Calu3 (cell line): ENCODE results near the gene GOLGA7B. TPM values are rescaled to one million over a fixed set of nuclear protein-coding genes. Genes with fewer than 3 reads are reported as not detected.

ENCODE experiments used
- BruUV-seq: library from RNA; stranded (reverse); fragments of 400-500 nt; replicated peaks from 2 replicates; lab custom pipeline; 2021; lab: Mats Ljungman, UMichigan
- CTCF ChIA-PET: fragments of 300-600 bp; sonication (Branson Sonifier 250); formaldehyde crosslinking; loops from one replicate; lab custom pipeline; 2022; ENCODE audit warnings: antibody characterized with exemption; lab: Charles Lee
- DNase-seq: peaks from one replicate; pipeline ENCODE4 v3.0.0; 2022
- H3K27ac Mint-ChIP-seq: one replicate; pipeline ENCODE4 v1.8.0; 2022; ENCODE audit warnings: mixed read lengths; ENCODE audit not compliant: unreplicated experiment
- H3K27me3 Mint-ChIP-seq: one replicate; pipeline ENCODE4 v1.8.0; 2022; ENCODE audit warnings: mixed read lengths; ENCODE audit not compliant: unreplicated experiment
- H3K36me3 Mint-ChIP-seq: one replicate; pipeline ENCODE4 v1.8.0; 2022; ENCODE audit warnings: mild to moderate bottlenecking, moderate library complexity, mixed read lengths; ENCODE audit not compliant: insufficient read depth, unreplicated experiment
- H3K4me1 Mint-ChIP-seq: one replicate; pipeline ENCODE4 v1.8.0; 2022; ENCODE audit warnings: mild to moderate bottlenecking, low read depth, mixed read lengths; ENCODE audit not compliant: unreplicated experiment
- H3K4me3 Mint-ChIP-seq: one replicate; pipeline ENCODE4 v1.8.0; 2022; ENCODE audit warnings: mild to moderate bottlenecking, low read depth, moderate library complexity, mixed read lengths; ENCODE audit not compliant: unreplicated experiment
- H3K9me3 Mint-ChIP-seq: one replicate; pipeline ENCODE4 v1.8.0; 2022; ENCODE audit warnings: low read depth, mixed read lengths; ENCODE audit not compliant: unreplicated experiment
- CTCF ChIP-seq: fragments of 200-600 bp; IDR thresholded peaks from one replicate; pipeline ENCODE4 v1.8.0; 2022; ENCODE audit warnings: antibody characterized with exemption; ENCODE audit not compliant: unreplicated experiment
- intact Hi-C: fragments of 100-400 bp; cut with micrococcal nuclease; formaldehyde crosslinking; loops from one replicate; pipeline ENCODE4 v1.10.0; 2022; ENCODE audit not compliant: unreplicated experiment
- total RNA-seq: library from RNA; stranded (reverse); gene quantifications from 2 replicates; pipeline ENCODE4 v1.2.3, GENCODE V29; 2022

GOLGA7B gene
- total RNA-seq, 1 experiment from 2014 or later = 1.0 TPM

- BruUV-seq = no TSS peak
- peaks cover 53% of the 10 kb centered on the region for H3K27me3 Mint-ChIP-seq
- DNase-seq = no peak
- H3K9me3 Mint-ChIP-seq = no peaks in the 10 kb centered on the region
- peaks cover 24% of the 10 kb centered on the region for H3K4me1 Mint-ChIP-seq
- peaks cover 4% of the 10 kb centered on the region for H3K36me3 Mint-ChIP-seq
- intact Hi-C loops = no loop called here
- CTCF ChIA-PET = interaction anchor here (0.7 to 2.0 kb wide), 5 partner anchors 21 to 129 kb away, joined by 3 to 8 read pairs (median 4); no protein-coding TSS in a partner anchor
- TF ChIP-seq CTCF = no peak
- peak overlapping the region; percentile 25 for H3K27ac Mint-ChIP-seq
- no peak overlapping the region for H3K4me3 Mint-ChIP-seq
Observed at GRCh38 chr10:97919012-97919411, 69.4 kb downstream of the GOLGA7B start.

- Mint-ChIP-seq H3K9me3 (no peaks in the 10 kb centered on the region), H3K27ac (no peak overlapping the region), H3K4me1 (peaks cover 24% of the 10 kb centered on the region), H3K4me3 (no peak overlapping the region), H3K27me3 (peaks cover 64% of the 10 kb centered on the region), H3K36me3 (no peaks in the 10 kb centered on the region)
- no peak for DNase-seq
- no TSS peak for BruUV-seq
- intact Hi-C loops = no loop called here
- CTCF ChIA-PET = no interaction called here
- no peak for TF ChIP-seq CTCF
Observed at GRCh38 chr10:97920865-97921264, 71.2 kb downstream of the GOLGA7B start.

Other genes starting within 250 kb of the GOLGA7B start
- 5.5 and 6.2 TPM in 2 replicates for gene MORN4, start 216.3 kb upstream of the GOLGA7B start, total RNA-seq
- 12.6 and 13.0 TPM in 2 replicates for gene PI4K2A, start 209.2 kb upstream of the GOLGA7B start, total RNA-seq
- 16.9 and 25.6 TPM in 2 replicates for gene AVPI1, start 162.6 kb upstream of the GOLGA7B start, total RNA-seq
- gene MARVELD1, start 136.1 kb upstream of the GOLGA7B start, total RNA-seq = 18.1 and 20.2 TPM in 2 replicates
- 28.3 and 30.0 TPM in 2 replicates for gene ZFYVE27, start 112.7 kb upstream of the GOLGA7B start, total RNA-seq
- 0.19 and 0.20 TPM in 2 replicates for gene SFRP5, start 77.8 kb upstream of the GOLGA7B start, total RNA-seq
- gene CRTAC1, start 180.8 kb downstream of the GOLGA7B start, total RNA-seq = not detected in 2 replicates